ENCODE data around the gene PTCH1. TPM values are rescaled to one million over a fixed set of nuclear protein-coding genes. Genes with fewer than 3 reads are reported as not detected.

PTCH1 gene
- total RNA-seq, 4 donors from 2014 or later = 4.2 to 6.9 (median 5.2) TPM

- no peak for TF ChIP-seq CTCF (IDR thresholded peaks at IDR 0.05 in 4 of 5, conservative IDR thresholded peaks at IDR 0.05 in 1 of 5)
- TF ChIP-seq POLR2A (IDR thresholded peaks at IDR 0.05) = no peak
- no peak for DNase-seq
- H3K4me1 ChIP-seq = peaks cover 9 to 13% of the 10 kb centered on the region in 2 donors
- intact Hi-C loops (cut with DNase I; ENCODE audit: low total_unique reads) (loop anchor here (1.0 to 10.0 kb wide), 3 partner anchors 195 to 903 kb away; partner anchors contain the start of genes ERCC6L2, FANCC and ZNF367), in situ Hi-C loops (cut with MboI; ENCODE audit: low sequenced_read_pairs in 4 of 4) (loop anchor here (25.0 kb wide), 3 partner anchors 200 to 375 kb away; partner anchors contain the start of genes FANCC (in 2 of the 4) and ERCC6L2 (in 1 of the 4))
- H3K9me3 ChIP-seq = no peaks in the 10 kb centered on the region
- no peak for ATAC-seq
- no peaks in the 10 kb centered on the region for H3K36me3 ChIP-seq
- H3K27ac ChIP-seq = peak overlapping the region in 3 of 4 donors; percentile 84 to 96 (median 94)
- H3K4me3 ChIP-seq = peak overlapping the region; percentile 63 to 95 (median 78)
- peaks cover 0 to 21% (median 21%) of the 10 kb centered on the region in 3 donors for H3K27me3 ChIP-seq
Measured at GRCh38 chr9:95511952-95512708, 4.6 kb downstream of the PTCH1 start.

DNA sequence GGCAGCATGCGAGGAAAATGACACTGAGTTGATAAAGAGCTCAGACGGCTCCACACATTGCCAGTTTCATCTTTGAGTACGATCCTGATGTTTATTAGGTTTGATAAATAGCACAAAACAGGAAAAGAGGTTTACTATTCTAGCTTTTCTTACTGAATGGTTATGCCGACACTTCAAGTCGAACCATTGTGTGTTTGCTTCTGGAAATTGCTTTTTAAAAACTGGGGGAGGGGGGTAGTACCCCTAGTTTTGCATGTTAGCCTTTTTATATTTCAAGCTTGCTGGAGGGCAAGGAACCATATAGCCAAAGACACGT lies 5.2 kb downstream of the PTCH1 start:
- intact Hi-C loops (cut with DNase I; ENCODE audit: low total_unique reads) = loop anchor here (1.0 to 10.0 kb wide), 3 partner anchors 194 to 903 kb away; partner anchors contain the start of genes ERCC6L2, FANCC and ZNF367
- H3K27ac ChIP-seq = peak overlapping the region; percentile 84 to 96 (median 91)

DNA sequence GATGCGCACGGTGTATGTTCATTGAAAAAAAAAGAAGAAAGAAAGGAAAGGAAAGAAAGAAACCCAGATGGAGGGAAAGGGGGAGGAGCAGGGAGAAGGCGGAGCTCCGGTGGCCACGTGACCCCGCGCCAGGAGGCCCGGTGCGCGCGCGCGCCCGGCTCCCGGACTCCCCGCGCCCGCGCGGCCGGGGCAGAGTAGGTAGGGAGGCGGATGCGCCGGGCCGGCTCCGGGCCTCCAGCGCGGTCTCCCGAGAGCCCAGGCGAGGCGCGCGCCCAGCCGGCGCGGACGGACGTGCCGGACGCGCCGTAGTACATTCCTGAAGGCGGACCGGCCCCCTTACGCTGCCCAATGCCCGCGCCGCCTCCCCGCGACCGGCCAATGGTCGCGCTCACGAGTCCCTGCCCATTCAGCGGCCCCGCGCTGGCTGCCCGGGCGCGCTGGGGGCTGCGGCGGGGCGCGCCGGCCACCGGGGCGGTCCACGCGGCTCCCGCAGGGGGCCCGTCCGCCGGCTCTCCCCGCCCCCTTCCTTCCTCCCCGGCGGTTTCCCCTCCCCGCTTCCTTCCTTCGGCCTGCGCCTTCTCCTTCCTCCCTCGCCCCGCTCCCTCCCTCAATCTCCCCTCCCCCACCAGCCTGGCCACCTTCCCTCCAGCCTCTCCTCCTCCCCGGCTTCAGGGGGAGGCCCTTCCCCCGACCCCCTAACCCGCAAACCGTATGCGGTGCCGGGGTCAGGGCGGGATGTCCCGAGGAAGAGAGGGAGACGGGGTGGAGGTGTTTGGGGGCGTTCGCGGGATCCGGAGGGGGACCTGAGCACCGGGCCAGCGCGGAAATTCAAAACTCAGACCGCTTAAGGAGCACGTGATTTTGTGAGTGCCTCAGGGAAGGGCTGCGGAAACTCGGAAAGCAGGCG lies 5.8 kb downstream of the PTCH1 start:
- no peaks in the 10 kb centered on the region for H3K36me3 ChIP-seq
- peak in 1 of 5 experiments; percentile 10 for TF ChIP-seq CTCF (IDR thresholded peaks at IDR 0.05 in 4 of 5, conservative IDR thresholded peaks at IDR 0.05 in 1 of 5)
- TF ChIP-seq POLR2A (IDR thresholded peaks at IDR 0.05) = peak; percentile 83 to 92
- no peaks in the 10 kb centered on the region for H3K9me3 ChIP-seq
- peak overlapping the region; percentile 84 to 96 (median 91) for H3K27ac ChIP-seq
- peak overlapping the region; percentile 63 to 95 (median 78) for H3K4me3 ChIP-seq
- ATAC-seq (peak; percentile 64 to 71), DNase-seq (peak; percentile 79 to 88)
- in situ Hi-C loops (cut with MboI; ENCODE audit: low sequenced_read_pairs in 4 of 4) = loop anchor here (25.0 kb wide), 3 partner anchors 199 to 376 kb away; partner anchors contain the start of genes FANCC (in 2 of the 4) and ERCC6L2 (in 1 of the 4)
- peaks cover 6 to 13% of the 10 kb centered on the region in 2 donors for H3K4me1 ChIP-seq
- H3K27me3 ChIP-seq = peaks cover 0 to 18% (median 15%) of the 10 kb centered on the region in 3 donors
- intact Hi-C loops (cut with DNase I; ENCODE audit: low total_unique reads) = loop anchor here (1.0 to 10.0 kb wide), 3 partner anchors 194 to 904 kb away; partner anchors contain the start of genes ERCC6L2, FANCC and ZNF367

More for the DNA sequence above, 5.2 kb downstream of the PTCH1 start:
- peaks cover 6 to 13% of the 10 kb centered on the region in 2 donors for H3K4me1 ChIP-seq
- in situ Hi-C loops (cut with MboI; ENCODE audit: low sequenced_read_pairs in 4 of 4) = loop anchor here (25.0 kb wide), 3 partner anchors 199 to 376 kb away; partner anchors contain the start of genes FANCC (in 2 of the 4) and ERCC6L2 (in 1 of the 4)
- DNase-seq (no peak), ATAC-seq (no peak)
- TF ChIP-seq CTCF (IDR thresholded peaks at IDR 0.05 in 4 of 5, conservative IDR thresholded peaks at IDR 0.05 in 1 of 5) (no peak), POLR2A (IDR thresholded peaks at IDR 0.05) (no peak)
- H3K27me3 ChIP-seq = peaks cover 0 to 18% (median 18%) of the 10 kb centered on the region in 3 donors
- H3K9me3 ChIP-seq = no peaks in the 10 kb centered on the region
- H3K4me3 ChIP-seq = peak overlapping the region; percentile 63 to 95 (median 78)
- no peaks in the 10 kb centered on the region for H3K36me3 ChIP-seq
